Astrocyte of the spinal cord (primary cell): ENCODE data around the gene ARF1.

Experiments used
- DNase-seq: peaks from one replicate; pipeline ENCODE4 v3.0.0; 2011; ENCODE audit warnings: low read depth, low spot score
- H3K4me3 ChIP-seq: 2 replicates; pipeline ENCODE4 v1.5.1; 2011; ENCODE audit warnings: low read depth, mild to moderate bottlenecking, low read length, moderate library complexity
- CTCF ChIP-seq: IDR thresholded peaks from 2 replicates; pipeline ENCODE4 v1.5.1; 2012; ENCODE audit warnings: low read depth, mild to moderate bottlenecking, low read length, inconsistent platforms
- in situ Hi-C: cut with HindIII; loops from 2 replicates; pipeline ENCODE4 v1.10.0; 2017; ENCODE audit warnings: low sequenced_read_pairs

The ARF1 gene

GRCh38 chr1:228102791-228103620 is 20.5 kb downstream of the ARF1 start, which contains the start of gene C1orf35:
Gene C1orf35 (minus strand): TSS chr1:228103325. CDS start chr1:228103227, 98 bp downstream.
- in situ Hi-C loops: no loop called here
- peak; percentile 92 for DNase-seq
- no peak for TF ChIP-seq CTCF
- peak within 1 kb of the TSS; percentile 75 for H3K4me3 ChIP-seq

GRCh38 chr1:228104526-228105269 is 22.2 kb downstream of the ARF1 start:
- H3K4me3 ChIP-seq: no peak overlapping the region
- in situ Hi-C loops: no loop called here

GRCh38 chr1:228105270-228105995 is 22.9 kb downstream of the ARF1 start:
- H3K4me3 ChIP-seq: no peak overlapping the region
- no peak for TF ChIP-seq CTCF
- in situ Hi-C loops: no loop called here

More at GRCh38 chr1:228104526-228105269, 22.2 kb downstream of the ARF1 start:
- no peak for TF ChIP-seq CTCF
- no peak for DNase-seq

GRCh38 chr1:228105996-228106799 is 23.7 kb downstream of the ARF1 start:
- TF ChIP-seq CTCF: no peak
- no peak for DNase-seq
- no peak overlapping the region for H3K4me3 ChIP-seq
- in situ Hi-C loops: no loop called here

More at GRCh38 chr1:228105270-228105995, 22.9 kb downstream of the ARF1 start:
- DNase-seq: no peak

GRCh38 chr1:228106800-228107054 is 24.2 kb downstream of the ARF1 start:
- no peak for TF ChIP-seq CTCF
- DNase-seq: no peak
- no peak overlapping the region for H3K4me3 ChIP-seq
- in situ Hi-C loops: no loop called here

GRCh38 chr1:228107636-228108035 is 25.1 kb downstream of the ARF1 start:
- H3K4me3 ChIP-seq: no peak overlapping the region
- no peak for DNase-seq
- in situ Hi-C loops: no loop called here
- TF ChIP-seq CTCF: no peak
